ENCODE data around the gene LALBA.
"Not testable (repeated sequence)": the region's sequence is repeated elsewhere in the genome, so short reads cannot be mapped to it uniquely, and the experiment has no call there.

Gene LALBA

GRCh38 chr12:48569946-48570345 is at the start of gene LALBA:
TSS of gene LALBA (minus strand) at chr12:48570046. CDS start at chr12:48570020, 26 bp downstream.
- DNase-seq = no peak

GRCh38 chr12:48618541-48618940 is 48.7 kb upstream of the LALBA start:
- peak; percentile 52 for DNase-seq

- DNase-seq = no peak
These were observed 45.8 kb upstream of the LALBA start for GRCh38 chr12:48615681-48616080.

GRCh38 chr12:48613321-48613720 is 43.5 kb upstream of the LALBA start:
- no peak for DNase-seq

DNA sequence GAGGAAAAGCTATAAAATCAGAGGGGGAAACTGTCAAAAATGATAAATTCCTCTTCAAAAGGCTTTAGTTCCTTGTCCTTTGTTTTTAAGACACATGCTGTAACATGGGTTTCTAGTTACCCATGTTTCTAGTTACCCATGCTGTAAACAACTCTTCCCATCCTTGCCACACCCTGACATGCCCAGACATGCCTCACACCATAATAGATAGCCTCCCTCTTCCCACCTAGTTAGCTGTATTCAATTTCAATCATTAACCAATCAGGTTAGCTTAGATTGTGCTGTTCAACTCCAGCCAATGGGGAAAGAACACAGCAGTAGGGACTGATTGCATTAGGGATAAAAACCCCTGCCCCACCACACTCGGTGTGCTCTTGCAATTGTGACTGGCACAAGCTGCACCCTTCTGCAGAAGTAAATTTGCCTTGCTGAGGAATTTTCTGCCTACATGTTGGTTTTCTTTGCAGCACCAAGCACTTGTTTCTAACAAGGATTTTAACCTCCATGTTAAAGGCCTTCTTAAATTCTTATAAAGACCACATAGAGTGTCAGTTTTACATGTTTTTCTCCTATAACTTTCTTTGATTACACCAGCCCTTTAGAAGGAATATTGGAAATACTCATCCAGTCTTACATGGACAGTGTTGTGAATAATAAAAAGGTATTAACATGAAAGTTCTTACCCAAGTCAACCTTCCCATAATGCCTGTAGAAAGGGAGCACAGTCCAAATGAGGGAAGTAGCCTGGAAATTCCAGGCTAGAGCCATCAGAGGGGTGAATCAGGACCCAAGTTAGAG is 32.5 kb upstream of the LALBA start:
- DNase-seq = no peak

- DNase-seq = no peak
These were observed 31.3 kb upstream of the LALBA start for GRCh38 chr12:48601013-48601756.

- no peak for DNase-seq
These were observed 30.7 kb upstream of the LALBA start for GRCh38 chr12:48600552-48600951.

- no peak for DNase-seq
These were observed 22.8 kb upstream of the LALBA start for GRCh38 chr12:48592591-48593086.

DNA sequence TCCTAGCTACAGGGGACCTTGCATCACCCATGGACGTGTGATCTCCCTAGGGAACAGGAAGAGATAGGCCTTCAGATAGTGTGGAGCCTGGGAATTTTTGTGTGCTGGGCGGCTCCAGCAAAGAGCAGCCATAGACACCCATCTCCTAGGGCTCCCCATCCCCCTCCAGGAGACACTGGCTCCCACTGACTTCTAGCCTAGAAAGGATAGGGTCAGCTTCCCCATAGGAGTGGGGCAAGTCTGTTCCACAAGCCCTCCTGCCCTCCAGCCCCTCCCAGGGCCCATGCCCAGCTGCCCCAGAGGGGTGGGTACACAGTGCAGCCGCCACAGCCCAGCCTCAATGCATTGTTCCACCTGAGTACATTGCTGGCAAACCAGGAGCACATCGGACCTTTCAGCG is 16.5 kb upstream of the LALBA start:
- no peak for DNase-seq

DNA sequence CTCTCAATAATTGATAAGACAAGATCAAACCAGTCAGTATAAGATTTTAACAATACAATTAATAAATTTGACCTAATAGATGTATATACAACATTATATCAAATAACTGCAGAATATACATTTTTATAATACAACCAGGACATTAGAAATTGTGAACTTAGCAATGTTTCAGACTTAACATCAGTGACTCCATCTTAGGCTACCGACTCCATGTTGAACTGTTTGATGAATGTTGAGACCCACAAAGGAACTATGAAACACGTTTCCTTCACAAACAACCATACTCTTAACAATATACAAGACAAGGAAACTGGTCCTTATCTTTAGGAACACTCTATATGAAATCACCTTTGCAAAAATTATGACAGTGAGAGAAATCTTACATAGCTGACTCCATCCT is 13.9 kb upstream of the LALBA start:
- no peak for DNase-seq

DNA sequence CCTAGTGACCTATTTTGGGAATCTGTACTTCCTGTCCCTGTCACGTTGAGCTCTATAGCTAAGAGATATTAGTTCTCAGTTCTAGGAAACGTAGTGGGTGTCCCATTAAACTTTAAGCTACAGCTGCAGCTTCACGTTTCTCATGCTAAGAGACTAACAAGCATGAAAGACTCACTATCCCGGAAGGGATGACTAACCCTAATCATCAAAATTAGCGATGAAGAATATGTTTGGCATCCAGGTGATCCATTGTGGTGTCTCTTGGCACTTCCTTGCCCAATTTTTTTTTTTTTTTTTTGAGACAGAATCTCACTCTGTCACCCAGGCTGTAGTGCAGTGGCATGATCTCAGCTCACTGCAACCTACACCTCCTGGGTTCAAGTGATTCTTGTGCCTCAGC is 11.0 kb upstream of the LALBA start:
- no peak for DNase-seq

DNA sequence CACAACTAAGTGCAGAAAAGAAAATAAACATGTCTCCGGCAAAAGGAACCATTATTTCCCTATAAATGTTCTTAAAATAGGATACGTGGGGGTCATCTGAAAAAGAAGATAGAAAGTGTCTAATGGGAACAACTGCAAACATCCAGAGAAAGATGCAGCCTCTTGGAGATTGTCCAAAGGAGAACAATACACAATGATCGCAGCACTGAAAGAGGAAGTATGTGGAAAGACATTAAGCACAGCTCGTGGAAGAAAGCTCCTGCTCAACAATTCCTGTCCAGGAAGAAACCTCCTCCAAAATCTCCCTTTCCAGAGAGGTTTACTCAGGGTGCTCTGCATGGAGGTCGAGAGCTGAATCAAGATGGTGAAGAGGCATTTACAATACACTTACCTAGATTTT is 2.5 kb upstream of the LALBA start:
- no peak for DNase-seq

GRCh38 chr12:48567731-48568130 is 2.1 kb downstream of the LALBA start:
- DNase-seq = no peak

GRCh38 chr12:48557919-48558318 is 11.9 kb downstream of the LALBA start:
- no peak for DNase-seq

DNA sequence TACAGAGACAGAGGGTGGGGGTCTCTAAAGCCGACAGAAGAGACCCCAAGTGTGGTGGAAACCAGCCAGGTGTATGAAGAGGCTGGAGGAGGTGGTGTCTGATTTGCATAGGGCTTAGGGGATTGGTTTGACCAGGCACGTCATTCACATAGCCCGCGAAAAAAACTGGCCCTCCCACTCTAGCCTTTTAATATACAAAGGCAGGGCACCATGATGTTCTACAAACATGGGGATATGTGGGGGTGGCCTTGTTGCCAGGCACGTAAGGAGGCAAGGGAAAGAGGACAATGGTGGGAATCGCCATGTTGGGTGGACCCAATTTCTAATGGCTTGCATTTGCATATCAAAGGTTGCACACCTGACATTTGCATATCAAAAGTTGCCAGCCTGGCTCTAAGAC is 13.2 kb downstream of the LALBA start:
- no peak for DNase-seq

DNA sequence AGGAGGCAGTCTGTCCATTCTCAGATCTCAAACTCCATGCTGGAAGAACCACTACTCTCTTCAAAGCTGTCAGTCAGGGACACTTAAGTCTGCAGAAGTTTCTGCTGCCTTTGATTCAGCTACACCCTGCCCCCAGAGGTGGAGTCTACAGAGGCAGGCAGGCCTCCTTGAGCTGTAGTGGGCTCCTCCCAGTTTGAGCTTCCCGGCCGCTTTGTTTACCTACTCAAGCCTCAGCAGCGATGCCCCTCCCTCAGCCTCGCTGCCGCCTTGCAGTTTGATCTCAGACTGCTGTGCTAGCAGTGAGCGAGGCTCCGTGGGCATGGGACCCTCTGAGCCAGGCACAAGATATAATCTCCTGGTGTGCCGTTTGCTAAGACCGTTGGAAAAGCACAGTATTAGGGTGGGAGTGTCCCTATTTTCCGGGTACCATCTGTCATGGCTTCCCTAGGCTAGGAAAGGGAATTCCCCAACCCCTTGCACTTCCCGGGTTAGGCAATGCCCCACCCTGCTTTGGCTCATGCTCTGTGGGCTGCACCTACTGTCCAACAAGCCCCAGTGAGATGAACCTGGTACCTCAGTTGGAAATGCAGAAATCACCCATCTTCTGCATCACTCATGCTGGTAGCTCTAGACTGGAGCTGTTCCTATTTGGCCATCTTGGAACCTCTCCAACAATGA is 16.0 kb downstream of the LALBA start:
- DNase-seq = not testable (repeated sequence)

GRCh38 chr12:48551636-48552035 is 18.2 kb downstream of the LALBA start:
- not testable (repeated sequence) for DNase-seq

DNA sequence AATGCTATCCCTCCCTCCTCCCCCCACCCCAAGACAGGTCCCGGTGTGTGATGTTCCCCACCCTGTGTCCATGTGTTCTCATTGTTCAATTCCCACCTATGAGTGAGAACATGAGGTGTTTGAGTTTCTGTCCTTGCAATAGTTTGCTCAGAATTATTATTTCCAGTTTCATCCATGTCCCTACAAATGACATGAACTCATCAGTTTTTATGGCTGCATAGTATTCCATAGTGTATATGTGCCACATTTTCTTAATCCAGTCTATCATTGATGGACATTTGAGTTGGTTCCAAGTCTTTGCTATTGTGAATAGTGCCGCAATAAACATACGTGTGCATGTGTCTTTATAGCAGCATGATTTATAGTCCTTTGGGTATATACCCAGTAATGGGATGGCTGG is 22.8 kb downstream of the LALBA start:
- not testable (repeated sequence) for DNase-seq

DNA sequence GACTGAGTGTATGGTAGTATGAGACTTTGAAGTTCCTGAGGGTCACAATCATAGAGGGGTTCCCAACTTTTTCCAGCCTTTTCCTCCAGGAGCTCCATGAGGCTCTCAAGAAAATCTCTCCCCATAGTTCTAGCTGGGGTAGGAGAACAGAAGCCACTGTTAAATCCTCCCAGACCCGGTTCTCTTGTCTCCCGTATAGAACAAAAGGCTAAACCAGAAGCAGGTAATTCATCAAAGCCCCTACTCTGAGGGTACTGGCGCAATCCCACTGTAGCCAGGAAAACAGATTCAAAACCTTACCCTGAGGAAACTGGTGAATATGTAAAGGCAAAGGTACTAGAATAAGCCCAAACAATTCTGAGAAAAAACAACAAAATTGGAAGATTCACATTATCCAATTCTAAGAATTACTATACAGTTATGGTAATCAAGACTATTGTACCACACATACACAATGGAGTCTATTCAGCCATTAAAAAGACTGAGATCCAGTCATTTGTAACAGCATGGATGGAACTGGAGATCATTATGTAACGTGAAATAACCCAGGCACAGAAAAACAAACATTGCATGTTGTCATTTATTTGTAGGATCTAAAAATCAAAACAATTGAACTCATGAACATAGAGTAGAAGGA is 23.9 kb downstream of the LALBA start:
- DNase-seq = no peak

DNA sequence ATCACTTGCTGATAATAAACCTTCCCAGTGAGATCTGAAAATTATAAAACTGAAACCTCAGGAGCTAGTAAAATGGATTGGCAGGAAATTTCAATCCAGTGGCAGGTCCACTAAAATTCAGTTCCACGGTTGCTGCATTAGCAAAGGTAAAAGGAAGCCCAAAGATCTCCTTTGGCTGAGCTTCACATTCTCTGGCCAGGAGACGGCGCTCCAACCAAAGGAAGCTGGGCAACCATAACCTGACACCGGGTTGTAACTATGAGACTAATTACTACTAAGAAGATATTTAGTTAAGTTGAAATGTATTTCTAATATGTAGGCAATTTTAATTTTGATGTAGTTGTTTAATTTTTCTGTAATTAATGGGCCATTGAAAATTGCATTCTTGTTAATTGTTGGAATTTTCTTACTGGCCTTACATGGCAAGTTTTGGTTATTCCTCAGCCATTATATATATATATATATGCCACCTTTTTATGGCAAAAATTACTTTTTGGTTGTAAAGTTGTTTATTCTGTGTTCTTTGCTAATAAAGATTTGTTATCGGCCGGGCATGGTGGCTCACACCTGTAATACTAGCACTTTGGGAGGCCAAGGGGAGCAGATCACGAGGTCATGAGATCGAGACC is 27.4 kb downstream of the LALBA start:
- no peak for DNase-seq

- no peak for DNase-seq
These were observed 33.2 kb downstream of the LALBA start for GRCh38 chr12:48536602-48537001.

DNA sequence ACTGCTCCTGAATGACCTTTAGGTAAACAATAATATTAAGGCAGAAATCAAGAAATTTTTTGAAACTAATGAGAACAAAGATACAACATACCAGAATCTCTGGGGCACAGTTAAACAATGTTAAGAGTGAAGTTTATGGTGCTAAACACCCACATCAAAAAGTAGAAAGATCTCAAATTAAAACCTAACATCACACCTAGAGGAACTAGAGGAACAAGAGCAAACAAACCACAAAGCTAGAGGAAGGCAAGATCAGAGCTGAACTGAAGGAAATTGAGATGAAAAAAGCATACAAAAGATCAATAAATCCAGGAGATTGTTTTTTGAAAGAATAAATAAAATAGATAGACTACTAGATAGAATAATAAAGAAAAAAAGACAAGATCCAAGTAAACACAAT is 37.2 kb downstream of the LALBA start:
- no peak for DNase-seq
